Nephron progenitor cell (in vitro differentiated cells): ENCODE measurements around the gene ANXA11.
A peak's percentile ranks its signal among the peaks of the same experiment; 100 is the strongest.
"Not testable (repeated sequence)": the region's sequence is repeated elsewhere in the genome, so short reads cannot be mapped to it uniquely, and the experiment has no call there.

Experiments used
- DNase-seq: peaks from one replicate; pipeline ENCODE4 v3.0.0; 2021
- H3K27ac Mint-ChIP-seq: 2 replicates; pipeline ENCODE4 v1.8.0; 2021; ENCODE audit warnings: mild to moderate bottlenecking, moderate library complexity, mixed read lengths
- H3K27me3 Mint-ChIP-seq: 2 replicates; pipeline ENCODE4 v1.8.0; 2021; ENCODE audit warnings: mild to moderate bottlenecking, low read depth, mixed read lengths; ENCODE audit not compliant: poor library complexity
- H3K36me3 Mint-ChIP-seq: 2 replicates; pipeline ENCODE4 v1.8.0; 2021; ENCODE audit warnings: low read depth, mixed read lengths
- H3K4me1 Mint-ChIP-seq: 2 replicates; pipeline ENCODE4 v1.8.0; 2021; ENCODE audit warnings: mixed read lengths
- H3K4me3 Mint-ChIP-seq: 2 replicates; pipeline ENCODE4 v1.8.0; 2021; ENCODE audit warnings: mild to moderate bottlenecking, moderate library complexity, mixed read lengths
- H3K9me3 Mint-ChIP-seq: 2 replicates; pipeline ENCODE4 v1.8.0; 2021; ENCODE audit warnings: mild to moderate bottlenecking, moderate library complexity, mixed read lengths
- CTCF ChIP-seq: fragments of 200-600 bp; sonication (generic); IDR thresholded peaks from 2 replicates; pipeline ENCODE4 v1.5.0; 2021; ENCODE audit warnings: antibody characterized with exemption

ANXA11 gene

GRCh38 chr10:80136134-80136571, 69.2 kb downstream of the ANXA11 start:
- peaks cover 6% of the 10 kb centered on the region for H3K4me1 Mint-ChIP-seq
- H3K27ac Mint-ChIP-seq = no peak overlapping the region
- peaks cover 50% of the 10 kb centered on the region for H3K27me3 Mint-ChIP-seq
- DNase-seq = no peak
- H3K9me3 Mint-ChIP-seq = no peaks in the 10 kb centered on the region
- no peak for TF ChIP-seq CTCF
- H3K4me3 Mint-ChIP-seq = no peak overlapping the region
- H3K36me3 Mint-ChIP-seq = no peaks in the 10 kb centered on the region

GRCh38 chr10:80133687-80134086, 71.7 kb downstream of the ANXA11 start:
- not testable (repeated sequence) for H3K9me3 Mint-ChIP-seq, H3K36me3 Mint-ChIP-seq, H3K4me1 Mint-ChIP-seq, DNase-seq, H3K4me3 Mint-ChIP-seq, H3K27ac Mint-ChIP-seq
- H3K27me3 Mint-ChIP-seq = peaks cover 63% of the 10 kb centered on the region

- Mint-ChIP-seq H3K9me3 (no peaks in the 10 kb centered on the region), H3K27me3 (peaks cover 61% of the 10 kb centered on the region), H3K4me3 (peak overlapping the region; percentile 73), H3K27ac (no peak overlapping the region), H3K4me1 (peaks cover 6% of the 10 kb centered on the region), H3K36me3 (no peaks in the 10 kb centered on the region)
- no peak for TF ChIP-seq CTCF
- DNase-seq = no peak
These were observed 72.1 kb downstream of the ANXA11 start for GRCh38 chr10:80133206-80133605.

- Mint-ChIP-seq H3K4me1 (peaks cover 6% of the 10 kb centered on the region), H3K4me3 (peak within 1 kb of the TSS; percentile 73), H3K9me3 (no peaks in the 10 kb centered on the region), H3K27me3 (peaks cover 59% of the 10 kb centered on the region), H3K27ac (no peak within 1 kb of the TSS), H3K36me3 (no peaks in the 10 kb centered on the region)
- TF ChIP-seq CTCF = no peak
- DNase-seq = peak; percentile 71
These were observed 72.8 kb downstream of the ANXA11 start, which contains the start of gene PLAC9 for GRCh38 chr10:80132299-80133139. Gene PLAC9 (plus strand): TSS chr10:80132730. CDS start chr10:80132763, 33 bp downstream.

- no peak for DNase-seq
- H3K27ac Mint-ChIP-seq = no peak overlapping the region
- no peak for TF ChIP-seq CTCF
- H3K36me3 Mint-ChIP-seq = no peaks in the 10 kb centered on the region
- H3K4me1 Mint-ChIP-seq = peaks cover 6% of the 10 kb centered on the region
- H3K9me3 Mint-ChIP-seq = no peaks in the 10 kb centered on the region
- H3K4me3 Mint-ChIP-seq = peak overlapping the region; percentile 73
- H3K27me3 Mint-ChIP-seq = peaks cover 59% of the 10 kb centered on the region
These were observed 73.8 kb downstream of the ANXA11 start for GRCh38 chr10:80131499-80131901.

- no peaks in the 10 kb centered on the region for H3K4me1 Mint-ChIP-seq
- H3K27ac Mint-ChIP-seq = no peak overlapping the region
- no peaks in the 10 kb centered on the region for H3K9me3 Mint-ChIP-seq
- no peaks in the 10 kb centered on the region for H3K36me3 Mint-ChIP-seq
- H3K4me3 Mint-ChIP-seq = no peak overlapping the region
- DNase-seq = no peak
- no peak for TF ChIP-seq CTCF
- peaks cover 30% of the 10 kb centered on the region for H3K27me3 Mint-ChIP-seq
These were observed 78.5 kb downstream of the ANXA11 start for GRCh38 chr10:80126876-80127275.
